NCI-H1436 treated with DMSO at 0.1 percent for 48 hours (cell line): ENCODE results near the gene MBTPS2.
"Not testable (repeated sequence)": the region's sequence is repeated elsewhere in the genome, so short reads cannot be mapped to it uniquely, and the experiment has no call there.

Experiments
- DNase-seq: peaks from one replicate; lab custom pipeline; 2025; lab: John Stamatoyannopoulos, UW

MBTPS2 gene

DNA sequence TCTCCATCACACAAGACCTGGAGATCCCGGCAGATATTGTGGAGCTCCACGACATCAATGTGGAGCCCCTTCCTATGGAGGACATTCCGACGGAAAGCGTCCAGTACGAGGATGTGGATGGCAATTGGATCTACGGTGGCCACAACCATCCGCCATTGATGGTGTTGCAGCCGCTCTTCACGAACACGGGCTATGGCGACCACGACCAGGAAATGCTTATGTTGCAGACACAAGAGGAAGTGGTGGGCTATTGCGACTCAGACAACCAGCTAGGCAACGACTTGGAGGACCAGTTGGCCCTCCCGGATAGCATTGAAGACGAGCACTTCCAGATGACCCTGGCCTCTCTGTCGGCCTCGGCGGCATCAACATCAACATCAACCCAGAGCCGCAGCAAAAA is 17.1 kb downstream of the MBTPS2 start:
- DNase-seq: no peak

DNA sequence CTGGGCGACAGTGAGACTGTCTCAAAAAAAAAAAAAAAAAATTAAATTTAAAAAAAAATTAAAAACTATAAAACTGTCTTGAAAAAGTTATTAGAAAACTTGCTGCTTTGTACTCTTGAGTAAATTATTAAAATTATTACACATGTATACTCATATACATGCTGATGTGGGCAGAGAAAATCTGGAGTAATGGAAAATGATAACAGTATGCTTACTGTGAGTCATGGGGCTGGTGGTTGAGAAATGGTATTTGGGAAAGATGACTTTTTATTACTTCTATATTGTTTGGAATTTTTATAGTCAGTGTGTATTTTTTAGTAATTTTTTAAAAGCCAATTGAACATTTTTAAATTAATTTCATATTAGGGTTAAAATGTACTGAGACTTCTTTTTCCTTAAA is 23.8 kb downstream of the MBTPS2 start:
- no peak for DNase-seq

DNA sequence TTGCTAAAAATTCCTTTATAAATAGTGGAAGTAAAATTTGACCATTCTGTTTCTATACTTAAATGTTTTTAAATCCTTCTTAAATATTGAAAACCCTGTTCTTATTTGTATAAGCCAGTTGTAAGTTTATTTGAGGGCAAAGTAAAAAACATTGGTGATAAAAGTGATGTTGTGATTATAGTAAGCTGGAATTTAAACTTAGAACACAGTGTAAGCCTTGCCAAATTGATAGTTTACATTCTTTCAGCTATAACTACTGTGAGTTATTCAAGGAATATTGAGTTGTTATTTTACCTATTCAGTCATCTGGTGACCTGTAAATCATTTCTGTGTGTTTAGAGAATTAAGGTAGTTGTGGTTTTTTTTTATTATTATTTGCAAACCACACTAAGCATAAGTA is 26.0 kb downstream of the MBTPS2 start:
- DNase-seq: no peak

DNA sequence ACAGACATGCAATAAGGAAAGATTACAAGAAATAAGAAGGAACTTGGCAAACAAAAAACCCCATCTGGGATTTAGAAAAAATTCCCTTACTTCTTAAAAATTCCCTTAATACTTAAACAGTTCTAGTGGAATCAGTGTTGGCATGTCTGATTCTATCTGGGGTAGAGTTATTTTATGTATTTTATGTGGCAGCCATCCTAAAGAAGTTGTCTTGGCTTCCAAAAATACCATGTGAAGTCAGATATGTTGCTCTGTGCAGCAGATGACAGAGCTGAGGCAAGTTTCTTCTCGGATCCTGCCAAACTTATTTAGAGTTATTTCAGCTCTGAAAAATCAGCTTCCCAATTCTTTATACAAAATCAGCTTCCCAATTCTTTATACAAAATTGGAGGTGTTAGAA is 31.1 kb downstream of the MBTPS2 start:
- DNase-seq: no peak

DNA sequence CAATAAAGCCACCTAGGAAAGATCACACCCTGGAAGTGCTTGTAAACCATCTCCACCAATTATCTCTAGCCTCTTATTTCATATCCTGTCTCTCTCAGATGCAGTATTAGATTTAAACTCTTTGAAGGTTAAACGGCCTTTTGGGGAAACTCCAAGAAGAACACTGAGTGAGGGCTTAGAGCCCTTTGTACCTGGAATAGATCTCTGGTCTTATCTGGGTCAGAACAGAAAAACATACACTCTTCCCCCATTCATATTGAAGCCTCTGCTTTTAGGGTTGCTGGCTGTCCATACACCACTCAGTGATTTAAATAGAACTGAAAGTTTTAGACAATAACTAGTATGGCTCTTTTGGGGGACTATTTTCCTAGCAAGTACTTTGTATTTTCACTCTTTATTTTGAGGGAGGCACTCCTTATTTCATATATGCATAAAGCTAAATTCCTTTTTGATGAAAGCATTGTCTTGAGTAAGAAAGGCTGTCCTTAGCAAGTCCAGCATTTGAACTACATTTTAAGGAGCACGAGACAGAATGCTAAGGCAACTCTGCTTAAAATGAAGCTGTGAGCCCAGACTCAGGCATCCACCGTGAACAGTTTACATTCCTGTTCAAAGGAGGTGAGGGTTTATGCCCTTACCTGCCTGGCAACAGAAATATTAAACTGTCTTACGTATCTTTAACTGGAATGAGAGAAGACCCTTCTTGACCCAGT is 33.8 kb downstream of the MBTPS2 start:
- no peak for DNase-seq

DNA sequence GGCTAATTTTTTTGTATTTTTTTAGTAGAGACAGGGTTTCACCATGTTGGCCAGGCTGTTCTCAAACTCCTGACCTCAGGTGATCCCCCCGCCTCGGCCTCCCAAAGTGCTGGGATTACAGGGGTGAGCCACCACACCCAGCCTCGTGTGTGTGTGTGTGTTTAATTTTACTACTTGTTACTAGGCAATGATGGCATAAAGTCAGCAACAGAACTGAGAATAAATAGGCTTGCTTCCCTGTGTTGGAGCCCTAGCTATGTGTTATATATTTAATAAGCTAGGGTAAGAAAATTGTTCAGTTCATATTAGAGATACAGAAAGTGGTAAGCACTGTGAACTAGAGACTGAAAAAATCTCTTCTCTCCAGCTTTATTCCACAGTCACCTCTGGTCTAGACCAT is 34.8 kb downstream of the MBTPS2 start:
- DNase-seq: not testable (repeated sequence)

DNA sequence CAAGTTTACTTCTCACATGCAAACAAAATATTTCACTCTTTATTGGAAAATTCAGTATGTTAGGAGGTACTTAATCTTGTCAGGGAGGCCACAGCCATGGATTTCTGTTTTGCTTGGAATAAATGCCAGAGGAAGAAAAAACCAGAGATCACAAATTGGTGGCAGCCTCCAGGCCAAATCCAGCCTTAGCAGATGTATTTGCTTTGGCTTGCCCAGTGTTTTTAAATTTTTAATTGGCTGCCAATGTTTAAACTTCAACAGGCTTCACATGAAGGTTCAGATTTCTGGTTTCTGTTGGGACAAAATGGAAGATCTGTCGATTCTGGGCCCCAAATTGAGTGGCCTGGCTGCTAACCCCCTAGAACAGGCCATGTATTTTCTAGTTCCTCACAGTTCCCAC is 35.6 kb downstream of the MBTPS2 start:
- no peak for DNase-seq

DNA sequence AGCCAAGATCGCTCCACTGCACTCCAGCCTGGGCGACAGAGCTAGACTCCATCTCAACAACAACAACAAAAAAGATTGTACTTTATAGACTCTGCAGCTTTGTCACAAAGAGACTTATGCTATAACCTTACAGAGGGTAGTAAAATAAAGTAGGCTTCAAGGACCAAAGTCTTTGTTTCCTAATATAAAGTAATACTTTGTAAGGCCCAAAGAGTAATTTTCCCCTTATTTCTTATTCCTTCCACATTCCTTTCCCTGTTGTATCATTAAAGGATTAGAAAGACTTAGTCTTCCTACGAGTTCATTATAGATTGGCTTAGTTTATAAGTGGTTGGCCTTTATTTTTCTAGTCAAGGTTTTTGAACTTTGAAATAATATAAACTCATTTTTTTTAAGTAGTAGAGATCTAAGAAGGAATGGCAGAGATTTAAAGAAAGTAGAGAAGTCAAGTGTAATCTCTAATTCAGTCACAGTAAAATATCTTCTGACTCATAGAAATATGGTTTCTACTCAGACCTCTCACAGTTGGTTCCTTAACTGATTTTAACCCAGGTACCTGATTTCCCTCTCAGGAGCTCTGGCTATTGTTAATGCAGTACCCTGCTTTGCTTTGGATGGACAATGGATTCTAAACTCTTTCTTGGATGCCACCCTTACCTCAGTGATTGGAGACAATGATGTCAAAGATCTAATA is 42.6 kb downstream of the MBTPS2 start:
- DNase-seq: no peak

DNA sequence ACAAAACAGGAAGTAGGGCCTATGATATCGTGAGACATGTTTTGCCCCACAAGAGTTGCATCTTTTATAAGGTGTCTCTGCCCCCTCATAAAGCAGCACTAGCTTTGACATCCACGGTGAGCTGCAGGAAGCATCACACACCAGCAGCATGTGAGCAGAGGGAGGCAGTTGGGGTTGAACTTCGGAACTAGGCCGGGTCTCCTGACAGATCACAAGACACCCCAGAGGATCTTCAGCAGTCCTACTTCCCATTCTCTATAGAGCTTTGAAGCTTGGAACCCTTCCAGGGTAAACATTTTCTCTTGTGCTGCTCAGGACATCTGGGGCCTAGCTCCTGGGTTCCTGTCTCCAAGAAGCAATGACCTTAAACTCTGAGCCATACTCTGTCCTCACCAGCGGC is 43.8 kb downstream of the MBTPS2 start:
- DNase-seq: no peak

DNA sequence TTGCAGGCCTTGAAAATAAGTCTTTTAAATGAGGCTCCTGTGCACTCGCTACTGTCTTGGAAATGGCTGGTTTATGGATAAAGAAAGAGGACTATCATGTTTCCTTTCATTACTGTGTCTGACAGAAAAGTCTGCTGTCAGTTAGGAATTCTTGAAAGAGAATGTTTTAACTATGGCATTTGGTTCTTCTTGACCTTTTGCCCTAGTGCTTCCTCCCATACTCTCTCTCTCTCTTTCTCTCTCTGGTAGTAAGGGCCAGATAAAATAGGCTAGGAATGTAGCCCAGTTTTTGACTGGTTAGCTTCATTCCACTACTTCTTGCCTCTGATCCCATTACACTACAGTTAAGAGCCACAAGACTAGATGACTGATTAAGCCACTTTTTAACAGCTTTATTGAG is 46.2 kb downstream of the MBTPS2 start:
- no peak for DNase-seq

DNA sequence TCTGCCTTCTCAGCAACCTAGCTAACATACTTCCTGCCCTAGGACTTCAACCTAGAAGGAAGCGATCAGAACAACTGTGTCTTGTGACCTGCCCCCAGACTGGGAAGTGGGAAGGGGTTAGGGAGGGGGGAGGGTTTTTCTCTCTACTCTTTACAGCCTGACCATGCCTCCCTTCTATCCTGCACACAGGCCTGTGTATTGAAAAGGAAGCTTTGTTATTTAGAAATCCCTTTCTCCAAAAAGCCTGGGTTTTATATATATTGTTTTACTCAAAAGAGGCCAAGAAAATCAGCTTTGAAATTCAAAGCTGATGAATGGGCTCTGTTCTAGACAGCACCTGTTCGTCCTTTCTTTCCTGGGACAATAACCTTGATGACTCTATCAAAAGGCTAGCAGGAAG is 65.9 kb downstream of the MBTPS2 start:
- DNase-seq: no peak

DNA sequence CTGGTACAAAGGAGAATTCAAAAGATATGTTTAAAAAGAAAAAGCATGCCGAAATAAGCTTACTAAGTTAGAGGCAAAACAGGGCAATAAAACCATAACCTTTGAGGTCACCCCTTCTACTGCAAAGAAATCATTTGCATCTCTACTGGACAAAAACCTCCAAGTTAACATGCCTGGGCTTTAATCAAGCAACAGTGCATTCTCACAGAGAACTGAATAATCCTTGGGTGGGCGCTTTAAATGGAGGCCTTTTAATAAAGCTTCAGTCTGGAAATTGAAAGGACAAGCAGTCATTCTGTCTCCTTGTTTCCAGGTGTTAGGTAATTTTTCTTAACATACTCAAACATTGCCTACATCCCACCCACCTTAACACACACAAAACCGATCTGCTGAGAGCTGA is 66.5 kb downstream of the MBTPS2 start:
- DNase-seq: no peak

DNA sequence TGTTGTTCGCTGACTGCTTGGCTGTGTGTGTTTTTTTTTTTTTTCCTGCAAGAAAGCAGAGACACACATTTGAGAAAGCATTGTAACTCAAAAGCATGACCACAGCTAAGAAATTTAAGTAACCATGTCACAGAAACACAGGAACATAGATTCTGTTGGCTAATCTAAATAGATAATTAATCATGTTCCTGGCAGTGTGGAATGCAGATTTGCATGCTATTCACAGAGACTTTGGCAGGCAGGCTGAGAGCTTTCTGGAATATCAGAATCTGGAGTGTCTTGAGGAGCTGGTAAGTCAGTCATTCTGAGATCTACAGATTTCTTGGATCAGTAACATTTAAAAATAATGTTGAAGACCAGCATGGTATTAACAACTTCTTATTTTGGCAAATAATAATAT is 67.8 kb downstream of the MBTPS2 start:
- no peak for DNase-seq

DNA sequence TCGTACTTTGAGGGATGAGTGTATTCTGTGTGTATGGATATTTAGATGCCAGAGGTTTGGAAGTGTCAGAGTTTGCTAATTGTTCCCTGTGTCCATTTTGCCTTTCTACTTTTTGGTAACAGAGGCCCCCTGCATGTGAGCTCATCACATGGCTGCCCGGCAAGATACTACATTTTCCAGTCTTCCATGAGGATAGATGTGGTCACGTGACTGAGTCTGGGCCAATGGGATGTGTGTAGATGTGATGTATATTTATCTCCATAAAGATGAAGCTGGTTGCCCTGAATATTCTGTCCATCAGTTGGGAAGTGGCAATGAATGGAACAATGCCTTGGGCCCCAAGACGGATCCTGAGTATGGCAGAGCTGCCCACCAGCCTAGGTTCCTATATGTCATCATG is 72.1 kb downstream of the MBTPS2 start:
- no peak for DNase-seq

DNA sequence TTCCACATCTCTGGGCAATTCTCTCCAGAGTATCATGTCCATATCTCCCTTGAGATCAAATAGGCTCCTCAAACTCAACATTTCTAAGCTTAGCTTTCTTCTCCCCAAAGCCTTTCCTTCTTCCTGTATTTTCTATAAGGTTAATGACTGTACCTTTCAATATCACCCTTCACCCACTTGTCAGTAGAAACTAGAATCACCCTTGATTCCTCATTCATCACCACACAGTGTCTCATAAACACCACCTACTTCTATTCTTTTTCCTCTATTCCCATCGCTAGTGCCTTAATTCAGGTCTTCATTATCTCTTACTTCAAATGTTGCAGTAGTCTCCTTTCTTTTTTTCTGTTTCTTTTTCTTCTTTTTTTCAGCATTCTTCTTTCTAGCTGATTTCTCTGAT is 72.8 kb downstream of the MBTPS2 start:
- no peak for DNase-seq

DNA sequence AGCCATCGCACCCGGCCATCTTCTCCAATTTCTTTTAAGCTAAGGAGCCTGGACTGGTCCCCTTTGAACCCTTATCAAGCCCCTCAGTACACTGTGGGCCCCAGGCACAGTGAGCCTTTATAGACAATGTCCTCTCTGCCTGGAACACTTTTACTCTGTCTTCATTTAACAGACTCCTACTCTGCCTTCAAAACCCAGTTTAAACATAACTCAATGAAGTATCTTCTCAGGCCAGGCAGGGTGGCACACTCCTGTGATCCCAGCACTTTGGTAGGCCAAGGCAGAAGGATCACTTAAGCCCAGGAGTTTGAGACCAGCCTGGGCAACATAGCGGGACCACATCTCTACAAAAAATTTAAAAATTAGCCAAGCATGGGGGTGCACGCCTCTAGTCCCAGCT is 73.6 kb downstream of the MBTPS2 start:
- DNase-seq: no peak

DNA sequence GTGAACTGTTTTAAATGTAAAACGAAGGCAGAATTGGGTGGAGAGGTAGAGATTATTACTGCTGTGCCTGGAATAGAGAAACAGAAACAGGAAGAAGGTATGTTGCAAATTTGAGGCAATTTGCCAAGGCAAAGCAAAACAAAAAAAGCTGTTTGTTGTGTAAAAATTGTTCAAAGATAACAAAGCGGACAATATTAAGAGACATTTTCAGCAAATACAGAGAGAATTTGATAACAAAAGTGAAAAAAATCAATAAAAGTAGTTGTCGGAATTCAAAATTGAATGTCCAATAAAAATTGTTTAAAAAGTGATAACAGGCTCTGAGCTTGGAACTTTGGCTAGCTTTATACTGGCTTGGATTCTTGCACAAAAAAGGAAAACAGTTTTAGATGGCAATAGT is 86.7 kb downstream of the MBTPS2 start:
- no peak for DNase-seq

DNA sequence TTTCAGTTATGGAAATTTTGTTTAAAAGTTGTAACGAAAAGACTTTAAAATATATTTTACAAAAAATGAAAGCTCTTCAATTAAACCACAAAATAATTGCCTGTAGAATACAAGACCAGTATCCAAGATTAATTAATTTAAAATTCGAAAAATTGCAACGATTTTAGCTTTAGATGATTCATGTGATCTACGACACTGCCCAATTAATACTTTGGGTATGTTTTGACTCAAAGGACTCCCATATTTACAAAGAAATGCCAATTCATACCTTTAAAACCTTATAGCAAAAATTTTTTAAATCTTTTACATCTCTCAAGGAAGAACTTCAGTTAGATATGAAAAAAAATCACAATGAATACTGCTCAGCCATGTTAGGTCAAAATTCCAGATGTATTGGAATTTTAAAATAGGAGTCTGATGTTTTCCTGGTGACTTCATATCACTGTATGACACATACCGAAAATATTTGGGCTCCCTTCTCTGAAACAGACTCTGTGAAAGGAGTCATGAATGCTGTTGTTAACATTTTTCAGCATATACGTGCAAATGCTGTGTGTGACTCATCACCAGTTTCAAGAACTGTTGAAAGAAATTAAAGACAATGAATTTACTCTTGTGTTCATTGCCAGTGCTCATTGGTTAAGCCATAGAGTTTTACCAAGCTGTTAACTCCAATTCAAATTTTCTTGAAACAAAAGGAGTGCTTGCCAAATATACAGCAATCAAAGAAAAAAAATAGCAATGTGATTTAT is 87.3 kb downstream of the MBTPS2 start:
- DNase-seq: no peak

DNA sequence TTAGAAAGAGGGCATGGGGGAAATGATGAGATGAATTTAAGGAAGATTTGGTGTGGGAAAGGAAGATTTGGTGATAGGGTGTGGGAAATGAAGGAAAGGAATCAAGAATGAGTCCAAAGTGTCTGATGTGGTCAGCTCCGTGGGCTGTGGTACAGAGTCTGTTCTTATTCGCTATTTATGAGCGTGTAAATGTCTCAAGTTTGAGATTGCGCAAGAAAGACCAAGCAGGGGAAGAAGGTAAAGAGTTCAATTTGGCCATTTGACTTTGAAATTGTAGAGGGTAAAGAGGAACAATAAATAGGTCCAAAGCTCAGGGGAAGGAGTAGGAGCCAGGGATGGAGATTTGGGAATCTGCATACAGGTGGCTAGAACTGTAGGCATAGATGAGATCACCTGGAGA is 89.8 kb downstream of the MBTPS2 start:
- DNase-seq: no peak

DNA sequence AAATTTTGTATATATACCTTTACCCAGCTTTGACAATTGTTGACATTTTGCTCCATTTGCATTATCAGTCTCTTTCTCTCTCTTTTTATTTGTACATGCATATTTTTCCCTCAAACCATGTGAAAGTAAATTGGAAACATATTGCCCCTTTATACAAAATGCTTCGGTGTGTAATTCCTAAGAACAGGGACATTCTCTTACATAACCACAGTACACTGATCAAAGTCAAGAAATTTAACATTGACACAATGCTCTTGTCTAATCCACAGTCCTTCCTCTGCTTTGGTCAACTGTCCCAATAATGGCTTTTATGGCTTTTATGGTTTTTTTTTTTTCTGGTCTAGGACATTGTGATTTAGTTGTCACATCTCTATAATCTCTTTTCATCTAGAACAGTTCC is 91.6 kb downstream of the MBTPS2 start:
- no peak for DNase-seq

DNA sequence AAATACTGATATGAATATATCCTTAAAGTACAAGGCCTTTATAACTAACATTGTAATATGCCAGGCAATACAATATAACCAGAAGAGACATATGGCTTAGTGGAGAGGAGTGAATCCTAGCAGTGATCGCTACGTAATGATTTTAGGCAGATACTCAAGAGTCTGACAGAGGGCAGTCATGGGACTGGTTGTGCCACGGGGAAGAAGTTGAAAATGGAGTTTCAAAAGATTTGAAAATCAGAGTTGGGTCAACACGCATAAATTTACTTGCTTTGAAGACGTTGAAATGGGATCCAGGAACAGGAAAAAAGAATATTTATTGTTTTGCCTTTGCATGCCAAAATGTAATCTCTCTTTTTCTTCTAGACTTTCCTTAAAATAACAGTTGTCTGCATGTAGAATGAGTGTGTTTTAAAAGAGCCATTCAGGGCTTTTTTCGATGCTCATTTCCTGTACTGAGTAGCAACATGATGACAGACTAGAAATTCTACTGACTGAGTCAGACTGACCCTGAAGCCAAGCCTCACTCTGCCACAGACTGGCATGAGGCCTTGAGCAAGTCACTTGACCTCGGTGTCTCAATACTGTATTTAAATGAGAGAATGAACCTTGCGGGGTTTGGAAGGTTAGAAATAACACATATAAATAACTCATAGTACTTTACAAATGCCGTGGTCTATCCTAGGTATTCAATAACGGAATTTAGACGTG is 93.0 kb downstream of the MBTPS2 start:
- DNase-seq: no peak

DNA sequence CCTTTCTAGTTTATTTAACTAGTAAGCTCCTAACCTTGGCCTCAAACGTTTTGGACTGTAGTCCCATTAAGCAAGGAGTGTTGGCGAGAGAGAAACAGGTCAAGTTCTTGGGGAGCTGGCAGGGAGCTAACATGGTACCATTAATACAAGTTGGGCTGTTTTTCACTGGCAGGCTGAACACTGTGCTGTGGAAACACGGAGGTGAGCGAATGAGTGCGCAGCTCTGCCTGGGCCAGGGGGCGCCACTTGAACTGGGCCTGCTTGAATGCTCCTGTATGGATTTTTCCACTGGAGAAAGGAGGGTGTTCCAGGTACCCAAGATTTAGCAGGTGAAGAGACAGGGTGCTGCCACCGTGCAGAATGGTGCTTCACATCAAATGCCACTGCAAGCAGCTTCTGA is 93.7 kb downstream of the MBTPS2 start:
- DNase-seq: no peak

DNA sequence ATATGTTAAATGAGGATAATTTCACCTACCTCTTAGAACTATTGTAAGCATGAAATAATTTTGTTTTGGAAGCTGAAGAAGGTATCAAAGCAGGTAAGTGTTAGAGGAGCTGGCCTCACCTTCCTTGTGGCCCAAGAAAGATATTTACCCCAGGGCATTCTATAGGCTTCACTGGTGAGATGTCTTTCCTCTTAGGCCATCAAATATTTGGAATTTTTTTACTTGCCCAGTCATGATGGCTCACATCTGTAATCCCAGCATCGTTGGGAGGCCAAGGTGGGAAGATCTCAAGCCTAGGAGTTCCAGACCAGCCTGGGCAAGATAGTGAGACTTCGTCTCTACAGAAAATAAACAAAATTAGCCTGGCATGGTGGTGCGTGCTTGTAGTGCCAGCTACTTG is 95.0 kb downstream of the MBTPS2 start:
- no peak for DNase-seq
